Activated naive CD4-positive, alpha-beta T cell treated with anti-CD3 and anti-CD28 coated beads, Interleukin-2, amount 50 U/mL, for 72 hours (primary cell): Measurements from ENCODE around the gene ARMH2. TPM values are rescaled to one million over a fixed set of nuclear protein-coding genes. Genes with fewer than 3 reads are reported as not detected.

Experiments
- ATAC-seq, 2 donors: fragments of 150-1000 bp; cut with Tn5 transposase; 2 replicates each; pipeline ENCODE4 v1.10.0; 2021; ENCODE audit warnings: mild to moderate bottlenecking in 2 of 2, moderate library complexity in 2 of 2
- DNase-seq, 2 donors: peaks; one replicate each; pipeline ENCODE4 v3.0.0; 2021 to 2022; ENCODE audit warnings: low spot score in 2 of 2
- H3K27ac Mint-ChIP-seq, 2 donors: one replicate each; pipeline ENCODE4 v1.8.0; 2022; ENCODE audit warnings: mild to moderate bottlenecking in 2 of 2, mixed read lengths in 2 of 2
- H3K36me3 Mint-ChIP-seq, 2 donors: one replicate each; pipeline ENCODE4 v1.8.0; 2022; ENCODE audit warnings: mixed read lengths in 2 of 2
- H3K9me3 Mint-ChIP-seq, 2 donors: one replicate each; pipeline ENCODE4 v1.8.0; 2022; ENCODE audit warnings: mixed read lengths in 2 of 2
- total RNA-seq, 2 donors: library from RNA; stranded (reverse); gene quantifications; one replicate each; pipeline ENCODE4 v1.2.3, GENCODE V29; 2022

The ARMH2 gene
- under 1 TPM in 1 of 2 donors, not detected in 1; 0.31 TPM for total RNA-seq

DNA sequence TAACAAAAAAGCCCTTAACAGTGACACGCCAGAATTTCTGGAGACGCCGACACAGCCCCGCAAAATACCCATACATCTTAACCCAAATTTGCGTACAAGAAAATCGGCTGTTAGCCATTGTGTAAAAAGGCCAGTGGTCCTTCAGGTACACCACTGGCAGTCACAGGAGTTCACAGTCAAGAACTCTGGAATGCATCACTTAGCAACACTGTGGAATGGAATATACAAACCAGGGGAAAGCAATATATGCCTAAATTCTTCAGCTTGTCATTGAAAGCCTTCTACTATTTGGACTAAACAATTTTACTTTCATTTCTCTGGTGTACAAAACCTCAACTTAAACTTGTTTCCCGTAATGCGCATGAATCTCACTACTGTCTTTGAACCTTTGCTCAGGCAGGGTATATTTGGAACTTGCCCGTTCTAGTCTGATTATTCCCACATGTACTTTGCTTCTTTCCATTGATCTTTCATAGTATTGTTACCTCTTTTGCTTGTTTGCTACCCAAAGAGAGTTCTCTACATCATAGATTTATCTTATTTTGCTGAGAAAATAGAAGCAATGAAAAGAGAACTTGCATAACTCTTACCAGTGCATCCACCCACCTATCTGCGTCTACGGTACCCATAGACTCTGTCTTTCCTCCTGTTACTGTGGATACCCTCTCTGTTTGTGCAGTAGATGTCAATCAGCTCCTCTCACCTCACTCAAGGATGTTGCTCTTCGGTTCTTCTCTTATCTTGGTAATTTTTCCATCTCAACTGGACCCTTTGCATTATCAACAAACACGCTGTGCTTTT lies at the start of gene ARMH2:
Gene ARMH2, minus strand, starts transcription at position 178 of the 801 bp plus-strand sequence. Its CDS starts 60 bp downstream, at position 118.
- H3K9me3 Mint-ChIP-seq: peaks cover 0 to 5% of the 10 kb centered on the region in 2 donors
- H3K27ac Mint-ChIP-seq: peak within 1 kb of the TSS; percentile 1 to 6
- peaks cover 0 to 10% of the 10 kb centered on the region in 2 donors for H3K36me3 Mint-ChIP-seq
- ATAC-seq (no peak), DNase-seq (no peak)

DNA sequence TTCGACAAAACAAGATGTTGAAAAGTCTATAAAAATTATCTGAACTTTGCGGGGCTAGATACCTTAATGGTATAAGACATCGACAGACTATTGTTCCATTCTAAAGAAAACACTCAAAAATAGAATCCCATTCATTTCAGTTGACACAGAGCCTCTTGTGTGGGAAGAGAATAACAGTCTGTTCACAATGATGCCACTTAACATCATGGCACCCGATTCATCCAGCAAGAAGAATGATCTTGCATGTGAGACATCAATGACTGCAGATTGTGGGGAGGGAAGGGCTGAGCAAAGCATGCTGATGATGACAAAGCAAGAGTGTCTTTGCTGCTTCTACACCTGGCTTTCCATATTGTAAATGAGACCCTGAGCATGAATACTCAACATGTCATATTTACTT lies 49.7 kb upstream of the ARMH2 start:
- DNase-seq (no peak), ATAC-seq (no peak)
- peak overlapping the region in 1 of 2 donors; percentile 39 for H3K27ac Mint-ChIP-seq
- H3K36me3 Mint-ChIP-seq: peaks cover 21 to 77% of the 10 kb centered on the region in 2 donors
- no peaks in the 10 kb centered on the region for H3K9me3 Mint-ChIP-seq

DNA sequence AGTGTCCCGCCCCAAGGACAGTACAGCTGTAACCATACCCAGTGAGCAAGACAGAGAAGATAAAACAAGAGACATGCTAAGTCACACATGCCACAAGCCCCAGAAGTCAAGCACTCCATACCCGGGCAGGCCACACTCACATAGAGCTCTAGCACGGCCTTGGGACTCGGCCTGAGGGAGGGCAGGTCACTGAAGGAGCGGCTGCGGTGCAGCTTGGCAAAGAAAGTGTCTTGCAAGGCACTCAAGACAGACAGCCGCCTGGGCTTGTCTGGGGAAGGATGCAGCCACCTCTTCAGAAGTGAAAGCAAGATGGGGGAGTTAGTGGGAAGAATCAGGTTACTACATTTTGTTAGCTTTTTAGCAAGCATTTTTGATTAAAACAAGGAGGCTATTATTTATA lies 48.7 kb upstream of the ARMH2 start:
- H3K36me3 Mint-ChIP-seq: peaks cover 28 to 81% of the 10 kb centered on the region in 2 donors
- peak overlapping the region; percentile 39 to 93 for H3K27ac Mint-ChIP-seq
- no peak for ATAC-seq

GRCh38 chr6:24845578-24845977 lies 46.9 kb upstream of the ARMH2 start:
- DNase-seq (no peak), ATAC-seq (no peak)
- peak overlapping the region; percentile 26 to 55 for H3K27ac Mint-ChIP-seq
- no peaks in the 10 kb centered on the region for H3K9me3 Mint-ChIP-seq
- H3K36me3 Mint-ChIP-seq: peaks cover 30 to 87% of the 10 kb centered on the region in 2 donors

More for the DNA sequence above, 48.7 kb upstream of the ARMH2 start:
- H3K9me3 Mint-ChIP-seq: no peaks in the 10 kb centered on the region
- no peak for DNase-seq

- H3K9me3 Mint-ChIP-seq: no peaks in the 10 kb centered on the region
- H3K27ac Mint-ChIP-seq: peak overlapping the region; percentile 55 to 65
- no peak for ATAC-seq
Observed at GRCh38 chr6:24844903-24845302, 46.2 kb upstream of the ARMH2 start.

GRCh38 chr6:24844061-24844460 lies 45.3 kb upstream of the ARMH2 start:
- peaks cover 25 to 87% of the 10 kb centered on the region in 2 donors for H3K36me3 Mint-ChIP-seq
- no peak for ATAC-seq
- H3K27ac Mint-ChIP-seq: peak overlapping the region in 1 of 2 donors; percentile 57
- DNase-seq: no peak
- H3K9me3 Mint-ChIP-seq: no peaks in the 10 kb centered on the region

More at GRCh38 chr6:24844903-24845302, 46.2 kb upstream of the ARMH2 start:
- H3K36me3 Mint-ChIP-seq: peaks cover 32 to 87% of the 10 kb centered on the region in 2 donors
- no peak for DNase-seq

DNA sequence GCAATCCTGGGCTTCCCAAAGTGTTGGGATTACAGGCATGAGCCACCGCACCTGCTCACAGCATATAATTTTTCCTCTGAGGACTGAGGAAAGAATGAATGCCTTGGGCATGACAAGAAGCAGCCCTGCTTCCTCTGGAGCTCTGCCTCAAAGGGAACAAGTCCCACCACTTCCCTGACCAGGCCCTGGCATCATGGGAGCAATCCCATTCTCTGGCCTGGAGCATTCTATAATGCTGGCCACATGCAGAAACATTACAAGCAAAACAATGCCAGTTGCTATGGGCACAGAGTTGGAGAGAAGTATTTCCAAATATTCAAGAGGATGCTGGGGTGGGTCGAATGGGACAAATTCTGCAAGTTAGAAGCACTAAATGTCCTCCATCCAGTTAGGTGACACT lies 41.5 kb upstream of the ARMH2 start:
- no peak for ATAC-seq
- H3K27ac Mint-ChIP-seq: peak overlapping the region; percentile 66 to 72
- H3K36me3 Mint-ChIP-seq: peaks cover 15 to 72% of the 10 kb centered on the region in 2 donors
- H3K9me3 Mint-ChIP-seq: no peaks in the 10 kb centered on the region
- no peak for DNase-seq

DNA sequence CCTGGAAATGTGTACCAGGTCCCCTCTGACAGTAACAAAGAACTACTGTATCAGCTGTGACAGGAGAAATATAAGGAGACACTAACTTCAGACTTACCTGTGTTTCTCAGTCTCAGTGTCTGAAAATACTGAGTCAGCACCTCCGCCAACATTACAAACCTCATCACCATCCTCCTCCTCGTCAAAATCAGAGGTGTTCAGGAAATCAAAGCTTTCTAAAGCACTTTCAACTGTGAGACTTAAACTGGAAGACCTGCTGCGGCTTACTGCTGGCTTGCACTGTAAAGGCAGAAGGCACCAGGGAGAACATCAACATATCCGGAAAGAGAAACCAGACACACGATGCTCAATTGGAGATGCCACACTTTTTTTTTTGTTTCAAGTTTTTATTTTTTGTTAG lies 40.3 kb upstream of the ARMH2 start:
- H3K27ac Mint-ChIP-seq: peak overlapping the region; percentile 66 to 90
- no peaks in the 10 kb centered on the region for H3K9me3 Mint-ChIP-seq
- no peak for DNase-seq
- H3K36me3 Mint-ChIP-seq: peaks cover 24 to 77% of the 10 kb centered on the region in 2 donors
- ATAC-seq: peak; percentile 51 to 67

DNA sequence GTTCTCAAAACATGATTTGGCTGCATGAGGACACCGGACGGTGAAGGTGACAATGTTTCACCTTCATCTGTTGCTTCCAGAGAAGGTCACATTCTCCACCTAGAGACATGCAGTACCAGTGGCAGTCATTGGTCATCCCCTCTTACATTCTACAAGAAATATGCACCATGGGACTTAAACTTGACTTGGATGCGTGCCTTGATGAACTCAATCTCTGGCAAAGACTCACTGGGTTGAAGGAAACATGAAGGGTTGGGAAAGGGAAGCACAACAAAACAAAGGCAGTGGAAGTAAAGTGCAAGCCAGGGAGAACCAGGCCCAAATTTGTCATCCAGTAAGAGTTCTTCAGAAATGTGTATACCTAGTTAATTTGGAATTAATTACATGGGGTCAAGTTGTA lies 39.4 kb upstream of the ARMH2 start:
- H3K27ac Mint-ChIP-seq: peak overlapping the region in 1 of 2 donors; percentile 14
- ATAC-seq (no peak), DNase-seq (no peak)
- H3K36me3 Mint-ChIP-seq: peaks cover 22 to 81% of the 10 kb centered on the region in 2 donors
- no peaks in the 10 kb centered on the region for H3K9me3 Mint-ChIP-seq

DNA sequence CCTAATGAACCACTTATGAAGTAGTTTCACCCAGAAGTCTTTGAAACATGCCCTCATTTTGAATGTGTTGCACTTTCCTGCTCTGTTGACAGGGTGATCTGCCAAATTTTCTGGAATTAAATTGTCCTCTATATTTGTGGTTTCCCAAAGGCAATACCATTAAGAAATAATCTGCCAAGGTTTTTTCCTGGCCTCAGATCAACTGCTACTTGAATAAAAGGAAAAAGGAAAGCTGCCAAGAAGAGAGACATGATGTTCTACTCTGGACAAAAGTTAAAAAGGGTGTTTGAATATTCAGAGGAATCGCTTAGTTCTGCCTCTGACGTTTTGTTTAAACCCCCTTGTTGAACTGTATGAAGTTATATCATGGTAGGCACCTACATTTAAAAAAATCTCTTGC lies 37.4 kb upstream of the ARMH2 start:
- ATAC-seq (no peak), DNase-seq (no peak)
- Mint-ChIP-seq H3K27ac (peak overlapping the region; percentile 52 to 67), H3K36me3 (peaks cover 16 to 67% of the 10 kb centered on the region in 2 donors), H3K9me3 (no peaks in the 10 kb centered on the region)

- ATAC-seq (peak in 1 of 2 donors; percentile 52), DNase-seq (no peak)
- H3K27ac Mint-ChIP-seq: peak overlapping the region; percentile 61 to 79
- H3K9me3 Mint-ChIP-seq: no peaks in the 10 kb centered on the region
- peaks cover 15 to 53% of the 10 kb centered on the region in 2 donors for H3K36me3 Mint-ChIP-seq
Observed at GRCh38 chr6:24833711-24834386, 35.1 kb upstream of the ARMH2 start.

- DNase-seq (no peak), ATAC-seq (no peak)
- peaks cover 18 to 48% of the 10 kb centered on the region in 2 donors for H3K36me3 Mint-ChIP-seq
- H3K9me3 Mint-ChIP-seq: no peaks in the 10 kb centered on the region
- peak overlapping the region; percentile 28 to 88 for H3K27ac Mint-ChIP-seq
Observed at GRCh38 chr6:24832794-24833193, 34.1 kb upstream of the ARMH2 start.

DNA sequence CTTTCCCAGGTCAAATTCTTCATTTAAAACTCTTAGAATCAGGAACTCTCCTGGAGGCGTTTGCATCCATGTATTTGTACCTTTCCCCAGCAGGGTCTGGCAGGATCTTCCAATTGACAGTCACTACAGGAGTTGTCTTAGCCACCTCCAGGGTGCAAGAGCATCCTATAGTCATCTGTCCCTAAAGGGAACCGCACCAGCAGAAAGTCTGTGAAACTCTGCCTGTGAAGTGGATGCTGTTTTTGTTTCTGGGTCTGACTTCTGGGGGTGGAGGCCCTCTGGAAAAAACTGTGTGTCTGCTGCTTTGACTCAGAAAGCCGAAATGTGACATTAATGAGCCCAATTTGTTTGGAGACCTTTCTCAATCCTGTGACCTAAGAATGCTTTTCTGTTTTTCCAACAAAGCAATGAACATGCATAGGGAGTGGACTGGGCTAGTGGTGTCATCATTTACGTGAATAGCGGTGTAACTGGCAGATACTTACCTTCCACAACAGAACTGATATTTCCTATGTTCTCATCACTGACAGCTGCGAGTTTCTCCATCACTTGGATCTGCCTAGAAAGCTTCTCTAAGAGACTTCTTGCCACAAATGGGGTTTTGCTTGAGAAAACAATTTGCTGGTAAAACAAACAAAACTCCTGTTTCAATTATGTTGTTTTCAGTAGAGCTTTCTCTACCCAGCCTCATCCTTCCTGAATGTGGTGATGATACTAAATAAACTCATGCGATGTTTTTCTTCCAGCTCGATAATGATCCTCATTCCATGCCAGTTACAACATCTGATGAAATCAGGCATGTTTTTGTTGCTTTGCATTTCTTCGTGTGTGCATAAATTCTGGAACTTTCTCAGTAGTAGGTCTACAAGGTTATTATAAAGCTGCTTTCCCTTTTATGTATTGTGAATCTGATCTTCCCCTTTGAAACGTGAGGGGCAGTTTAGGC lies 33.3 kb upstream of the ARMH2 start:
- ATAC-seq (peak in 1 of 2 donors; percentile 60), DNase-seq (no peak)
- H3K27ac Mint-ChIP-seq: peak overlapping the region; percentile 28 to 92
- peaks cover 25 to 52% of the 10 kb centered on the region in 2 donors for H3K36me3 Mint-ChIP-seq
- no peaks in the 10 kb centered on the region for H3K9me3 Mint-ChIP-seq

DNA sequence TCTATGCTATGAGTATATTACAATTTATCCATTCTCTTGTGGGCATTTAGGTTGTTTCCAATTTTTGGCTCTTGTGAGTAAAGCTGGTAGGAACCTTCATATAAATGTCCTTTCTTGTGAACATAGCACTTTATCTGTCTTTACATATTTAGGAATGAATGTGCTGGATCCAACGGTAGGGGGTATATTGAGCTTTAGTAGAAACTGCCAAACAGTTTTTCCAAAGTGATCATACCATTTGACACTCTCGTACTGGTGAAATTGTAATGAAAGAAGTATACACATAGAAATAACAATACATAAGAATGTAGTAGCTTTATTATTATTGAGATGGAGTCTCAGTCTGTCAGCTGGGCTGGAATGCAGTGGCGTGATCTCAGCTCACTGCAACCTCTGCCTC lies 30.9 kb upstream of the ARMH2 start:
- no peak for DNase-seq
- Mint-ChIP-seq H3K27ac (peak overlapping the region in 1 of 2 donors; percentile 65), H3K9me3 (no peaks in the 10 kb centered on the region), H3K36me3 (peaks cover 23 to 50% of the 10 kb centered on the region in 2 donors)
- no peak for ATAC-seq

- no peak for DNase-seq
- H3K27ac Mint-ChIP-seq: peak overlapping the region; percentile 87 to 88
- H3K36me3 Mint-ChIP-seq: peaks cover 17 to 42% of the 10 kb centered on the region in 2 donors
- no peaks in the 10 kb centered on the region for H3K9me3 Mint-ChIP-seq
- no peak for ATAC-seq
Observed at GRCh38 chr6:24827970-24828369, 29.3 kb upstream of the ARMH2 start.

DNA sequence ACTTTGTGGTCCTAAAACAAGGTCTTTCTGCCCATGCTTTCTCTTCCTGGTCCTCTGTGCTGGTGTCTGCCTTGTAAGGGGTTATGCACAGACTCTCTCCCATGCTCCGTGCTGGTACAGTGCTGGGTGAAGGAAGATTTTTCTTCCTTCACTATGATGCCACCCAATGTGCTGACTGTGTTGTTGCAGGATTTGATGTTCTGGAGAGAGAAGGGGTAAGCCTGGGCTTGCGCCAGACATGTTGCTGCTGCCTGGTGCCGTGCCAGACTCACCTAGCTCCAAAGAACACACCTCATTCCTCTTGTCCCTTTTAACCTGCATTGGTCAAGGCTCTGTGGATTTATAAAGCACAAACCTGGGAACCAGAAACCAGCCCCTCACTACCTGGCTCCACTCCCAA lies 28.4 kb upstream of the ARMH2 start:
- H3K27ac Mint-ChIP-seq: peak overlapping the region; percentile 87 to 88
- H3K36me3 Mint-ChIP-seq: peaks cover 17 to 41% of the 10 kb centered on the region in 2 donors
- H3K9me3 Mint-ChIP-seq: no peaks in the 10 kb centered on the region
- ATAC-seq (peak in 1 of 2 donors; percentile 10), DNase-seq (no peak)
